RWPE1 (cell line): ENCODE data around the gene GRAMD2B.

Experiments used
- CTCF ChIA-PET: fragments of 350-600 bp; sonication (Branson Sonifier 250); formaldehyde crosslinking; extraction: SDS; loops from one replicate; lab custom pipeline; 2021; lab: Yijun Ruan, JAX
- POLR2A ChIA-PET: fragments of 400-600 bp; formaldehyde crosslinking; extraction: SDS; loops from one replicate; lab custom pipeline; 2020; ENCODE audit warnings: antibody characterized with exemption; ENCODE audit not compliant: low non-redundant PET; lab: Yijun Ruan, JAX
- DNase-seq: peaks from one replicate; pipeline ENCODE4 v3.0.0; 2012; ENCODE audit warnings: low spot score
- H3K27ac ChIP-seq: fragments of 450-650 bp; 2 replicates; pipeline ENCODE4 v1.5.1; 2017
- CTCF ChIP-seq: fragments of 450-650 bp; conservative IDR thresholded peaks from 2 replicates; pipeline ENCODE4 v1.5.1; 2017; ENCODE audit warnings: low read depth, mild to moderate bottlenecking

The GRAMD2B gene

GRCh38 chr5:126384985-126385384 lies 38.2 kb upstream of the GRAMD2B start:
- ChIA-PET CTCF (interaction anchor here (0.6 kb wide), 1 partner anchor 62 kb away, joined by 7 read pairs; no protein-coding TSS in a partner anchor), POLR2A (no interaction called here)

GRCh38 chr5:126385524-126386502 lies 37.4 kb upstream of the GRAMD2B start:
- H3K27ac ChIP-seq: no peak overlapping the region
- CTCF ChIA-PET: interaction anchor here (0.6 kb wide), 1 partner anchor 32 kb away, joined by 3 read pairs; no protein-coding TSS in a partner anchor
- POLR2A ChIA-PET: no interaction called here
- TF ChIP-seq CTCF: no peak
- DNase-seq: no peak

More at GRCh38 chr5:126384985-126385384, 38.2 kb upstream of the GRAMD2B start:
- no peak for TF ChIP-seq CTCF
- peak; percentile 84 for DNase-seq
- H3K27ac ChIP-seq: no peak overlapping the region

- ChIA-PET POLR2A (no interaction called here), CTCF (interaction anchor here (0.6 to 0.7 kb wide), 2 partner anchors 16 to 23 kb away, joined by 3 read pairs; no protein-coding TSS in a partner anchor)
- TF ChIP-seq CTCF: no peak
- DNase-seq: no peak
- no peak overlapping the region for H3K27ac ChIP-seq
Measured at GRCh38 chr5:126389179-126389578, 34.0 kb upstream of the GRAMD2B start.

- ChIA-PET CTCF (no interaction called here), POLR2A (no interaction called here)
- TF ChIP-seq CTCF: no peak
- H3K27ac ChIP-seq: no peak overlapping the region
- no peak for DNase-seq
Measured at GRCh38 chr5:126390051-126390450, 33.2 kb upstream of the GRAMD2B start.

GRCh38 chr5:126391386-126391785 lies 31.8 kb upstream of the GRAMD2B start:
- ChIA-PET CTCF (no interaction called here), POLR2A (no interaction called here)
- H3K27ac ChIP-seq: no peak overlapping the region
- no peak for TF ChIP-seq CTCF
- no peak for DNase-seq

GRCh38 chr5:126394211-126394788 lies 28.9 kb upstream of the GRAMD2B start:
- ChIA-PET POLR2A (no interaction called here), CTCF (no interaction called here)
- no peak for TF ChIP-seq CTCF
- DNase-seq: no peak
- H3K27ac ChIP-seq: no peak overlapping the region
